GM10248 (cell line): ENCODE results near the gene KRTAP10-12.

Experiments used
- CTCF ChIA-PET: fragments of 300-600 bp; sonication (Branson Sonifier 250); formaldehyde crosslinking; extraction: SDS; loops from one replicate; lab custom pipeline; 2021; ENCODE audit warnings: antibody characterized with exemption; lab: Yijun Ruan, JAX
- POLR2A ChIA-PET: fragments of 350-650 bp; sonication (Branson Sonifier 250); formaldehyde crosslinking; extraction: SDS; loops from one replicate; lab custom pipeline; 2020; ENCODE audit warnings: antibody characterized with exemption; lab: Yijun Ruan, JAX
- DNase-seq: peaks from one replicate; pipeline ENCODE4 v3.0.0; 2012; ENCODE audit errors: extremely low spot score
- TF ChIP-seq, protein P1 (sequence below): IDR thresholded peaks from 2 replicates; pipeline ENCODE4 v1.5.1; 2012; ENCODE audit warnings: mild to moderate bottlenecking, low read depth; ENCODE audit errors: extremely low read depth, missing control alignments, control extremely low read depth

The KRTAP10-12 gene

DNA sequence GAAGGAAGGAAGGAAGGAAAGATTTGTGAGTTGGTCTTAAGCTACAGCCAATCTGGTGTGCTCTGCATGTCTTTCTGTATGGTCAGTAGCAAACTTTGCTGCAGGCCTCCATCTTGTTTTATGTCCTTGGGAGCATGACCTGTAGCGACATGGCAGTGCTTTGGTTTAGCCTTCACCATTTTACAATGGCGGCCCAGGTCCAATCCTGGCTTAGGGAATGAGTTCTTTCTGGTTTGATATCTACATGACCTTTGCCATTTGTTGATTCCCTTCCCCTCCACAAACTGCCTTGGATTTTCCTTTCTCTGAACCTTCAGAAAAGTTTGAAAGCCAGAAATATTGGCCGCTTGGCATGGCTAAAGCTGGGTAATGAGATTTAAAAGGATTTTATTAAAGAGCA is 44.9 kb downstream of the KRTAP10-12 start:
- POLR2A ChIA-PET, result no interaction called here
- TF ChIP-seq, protein P1, sequence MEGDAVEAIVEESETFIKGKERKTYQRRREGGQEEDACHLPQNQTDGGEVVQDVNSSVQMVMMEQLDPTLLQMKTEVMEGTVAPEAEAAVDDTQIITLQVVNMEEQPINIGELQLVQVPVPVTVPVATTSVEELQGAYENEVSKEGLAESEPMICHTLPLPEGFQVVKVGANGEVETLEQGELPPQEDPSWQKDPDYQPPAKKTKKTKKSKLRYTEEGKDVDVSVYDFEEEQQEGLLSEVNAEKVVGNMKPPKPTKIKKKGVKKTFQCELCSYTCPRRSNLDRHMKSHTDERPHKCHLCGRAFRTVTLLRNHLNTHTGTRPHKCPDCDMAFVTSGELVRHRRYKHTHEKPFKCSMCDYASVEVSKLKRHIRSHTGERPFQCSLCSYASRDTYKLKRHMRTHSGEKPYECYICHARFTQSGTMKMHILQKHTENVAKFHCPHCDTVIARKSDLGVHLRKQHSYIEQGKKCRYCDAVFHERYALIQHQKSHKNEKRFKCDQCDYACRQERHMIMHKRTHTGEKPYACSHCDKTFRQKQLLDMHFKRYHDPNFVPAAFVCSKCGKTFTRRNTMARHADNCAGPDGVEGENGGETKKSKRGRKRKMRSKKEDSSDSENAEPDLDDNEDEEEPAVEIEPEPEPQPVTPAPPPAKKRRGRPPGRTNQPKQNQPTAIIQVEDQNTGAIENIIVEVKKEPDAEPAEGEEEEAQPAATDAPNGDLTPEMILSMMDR, result no peak
- CTCF ChIA-PET, result interaction anchor here (2.0 kb wide), 1 partner anchor 10 kb away, joined by 7 read pairs; no protein-coding TSS in a partner anchor
- no peak for DNase-seq

DNA sequence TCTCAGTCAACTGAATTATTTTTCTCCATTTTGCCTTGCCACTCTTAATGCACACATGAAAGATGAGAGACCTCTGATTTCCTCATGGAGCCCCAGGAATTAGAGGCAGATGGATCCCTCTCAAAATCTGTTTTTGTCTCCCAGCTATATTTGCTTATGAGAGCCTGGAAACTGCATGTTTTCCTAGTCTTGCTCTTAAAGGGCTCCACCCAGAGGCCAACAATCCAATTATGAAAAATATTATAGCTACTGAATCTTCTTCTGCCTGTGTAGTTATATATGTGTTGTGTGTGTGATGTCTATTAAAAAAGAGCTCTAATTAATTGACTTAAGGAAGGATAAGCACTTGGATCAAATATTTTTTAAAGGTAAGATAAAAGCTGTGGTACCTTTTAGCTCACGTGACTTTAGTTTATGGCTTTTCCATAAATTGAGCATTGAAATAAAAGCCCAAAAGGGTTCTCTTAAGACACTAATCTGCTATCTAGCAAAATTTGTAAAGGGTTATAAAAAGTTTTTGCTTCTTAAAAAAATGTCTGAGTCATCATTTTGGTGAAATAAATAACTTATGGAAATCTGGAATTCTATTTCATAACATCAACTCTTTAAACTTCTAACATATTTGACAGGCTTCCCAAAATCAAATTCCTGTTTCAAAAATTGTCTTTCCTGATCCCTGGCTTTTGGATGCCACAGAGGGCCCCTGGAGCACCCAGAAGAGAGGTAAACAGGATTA is 45.6 kb downstream of the KRTAP10-12 start:
- POLR2A ChIA-PET, result no interaction called here
- TF ChIP-seq, protein P1, result peak; percentile 19
- no peak for DNase-seq
- CTCF ChIA-PET, result interaction anchor here (1.5 to 2.0 kb wide), 2 partner anchors 11 to 52 kb away, joined by 3 to 7 read pairs; no protein-coding TSS in a partner anchor
